Stimulated activated CD4-positive, alpha-beta T cell treated with anti-CD3 and anti-CD28 coated beads, Interleukin-1b, Interleukin-23, amount 100 ng/mL, for 24 hours (primary cell): Measurements from ENCODE around the gene RCBTB2.
A peak's percentile ranks its signal among the peaks of the same experiment; 100 is the strongest.

ENCODE experiments used
- DNase-seq, 4 experiments: peaks; one replicate each; pipeline ENCODE4 v3.0.0-alpha.2; 2020; ENCODE audit warnings: low read depth in 4 of 4, low spot score in 1 of 4

The RCBTB2 gene

DNA sequence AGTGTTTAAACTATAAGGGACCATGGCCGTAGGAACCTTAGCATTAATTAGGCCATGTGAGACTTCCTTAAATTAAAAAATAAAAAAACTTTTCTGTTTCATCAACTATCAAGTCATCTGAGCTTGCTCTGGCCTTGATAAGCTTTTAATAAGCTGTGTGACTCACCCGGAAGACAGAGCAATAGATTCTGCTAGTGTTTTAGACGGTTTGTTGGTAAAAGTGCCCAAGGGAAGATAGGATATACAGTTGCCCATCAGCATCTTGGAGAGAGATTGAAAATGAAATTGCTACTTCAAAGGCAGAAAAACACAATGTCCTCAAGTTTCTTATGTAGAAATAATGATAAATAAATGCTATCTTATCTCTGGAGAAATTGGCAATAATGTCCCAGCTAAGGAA, 31.2 kb upstream of the RCBTB2 start:
- DNase-seq: no peak

DNA sequence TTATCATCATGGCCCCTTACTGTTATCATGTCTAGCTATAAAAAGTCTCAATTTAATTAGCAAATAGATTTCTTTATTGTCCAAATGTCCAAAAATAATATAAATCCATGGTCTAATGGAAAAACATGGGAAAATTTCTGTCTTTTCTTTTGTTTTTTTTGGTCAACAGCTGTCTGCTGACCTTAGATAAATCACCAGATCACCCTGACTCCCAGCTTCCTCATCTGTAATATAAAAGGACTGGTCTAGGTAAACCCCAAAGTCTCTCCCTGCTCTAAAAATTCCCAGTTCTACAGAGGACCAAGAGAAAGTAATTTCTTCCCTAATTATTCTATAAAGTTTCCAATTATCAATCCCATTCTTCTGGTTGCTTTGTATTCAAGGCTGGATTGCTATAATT, 30.7 kb upstream of the RCBTB2 start:
- no peak for DNase-seq

DNA sequence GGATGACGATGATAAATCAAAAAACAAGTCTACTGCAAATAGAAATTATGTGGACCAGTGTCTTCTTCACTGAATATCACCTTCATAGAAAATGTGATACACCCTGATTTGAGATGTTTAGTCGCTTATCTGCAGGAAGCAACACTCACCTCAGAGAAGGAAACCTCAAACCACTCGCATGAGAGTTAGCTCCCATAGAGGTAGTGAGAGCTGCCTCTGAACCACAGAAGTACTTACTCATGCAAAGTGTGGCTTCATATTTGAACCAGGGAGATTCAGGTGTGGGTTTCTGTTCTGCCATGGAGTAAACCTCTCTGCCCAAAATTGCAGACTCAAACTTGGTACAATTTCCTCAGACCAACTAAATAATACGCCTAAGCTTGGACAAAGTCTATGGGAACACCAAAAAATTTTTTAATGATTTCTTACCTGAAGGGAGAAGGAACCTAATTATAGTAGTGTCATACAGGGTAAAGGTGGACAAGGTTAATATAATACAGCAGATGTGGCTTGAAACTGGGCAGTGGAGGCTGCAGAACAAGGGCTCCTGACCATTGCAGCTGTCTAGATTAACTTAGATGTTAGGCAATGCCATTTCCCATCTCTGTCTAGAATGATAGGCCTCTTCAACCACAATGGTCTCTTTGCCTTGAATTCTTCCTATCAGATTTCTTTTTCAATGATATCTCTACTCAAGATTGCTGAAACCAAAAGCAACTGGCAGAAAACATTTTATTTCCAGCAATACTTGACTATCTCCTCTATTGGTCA, 29.6 kb upstream of the RCBTB2 start:
- peak in 3 of 4 experiments; percentile 16 to 42 (median 38) for DNase-seq

DNA sequence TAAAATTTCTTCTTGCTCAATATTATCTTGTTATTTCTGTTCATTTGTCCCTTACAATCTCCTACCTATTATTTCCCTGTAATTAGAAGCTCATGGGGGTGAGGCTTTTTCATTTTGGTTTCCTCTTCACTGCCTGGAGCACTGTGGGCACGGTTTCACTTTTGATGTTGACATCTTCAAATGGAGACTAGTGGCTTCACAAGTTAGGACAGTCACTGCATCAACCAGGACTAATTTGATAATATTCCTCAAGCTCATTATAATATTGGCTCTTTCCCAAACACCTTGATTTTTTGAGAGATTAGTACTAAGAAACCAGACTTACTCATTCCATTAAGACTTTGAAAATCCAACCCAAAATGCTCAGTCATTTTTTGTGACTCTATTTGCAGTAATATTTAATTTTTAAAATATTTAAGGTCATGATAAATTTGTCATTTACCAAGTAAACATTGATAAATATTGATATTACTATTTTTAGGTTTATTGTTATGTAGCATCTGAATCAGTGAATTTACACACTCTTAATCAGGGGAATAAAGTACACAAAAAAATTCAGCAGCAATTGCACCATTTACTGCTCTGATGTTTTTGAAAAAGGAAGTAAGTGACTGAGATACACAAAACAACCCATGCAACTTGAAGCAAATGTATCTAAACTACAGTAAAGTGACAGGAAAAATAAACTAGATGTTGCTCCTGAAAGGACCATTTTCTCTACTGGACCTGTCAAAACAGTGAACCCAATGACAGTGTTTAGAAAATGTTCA, 28.8 kb upstream of the RCBTB2 start:
- DNase-seq: no peak

DNA sequence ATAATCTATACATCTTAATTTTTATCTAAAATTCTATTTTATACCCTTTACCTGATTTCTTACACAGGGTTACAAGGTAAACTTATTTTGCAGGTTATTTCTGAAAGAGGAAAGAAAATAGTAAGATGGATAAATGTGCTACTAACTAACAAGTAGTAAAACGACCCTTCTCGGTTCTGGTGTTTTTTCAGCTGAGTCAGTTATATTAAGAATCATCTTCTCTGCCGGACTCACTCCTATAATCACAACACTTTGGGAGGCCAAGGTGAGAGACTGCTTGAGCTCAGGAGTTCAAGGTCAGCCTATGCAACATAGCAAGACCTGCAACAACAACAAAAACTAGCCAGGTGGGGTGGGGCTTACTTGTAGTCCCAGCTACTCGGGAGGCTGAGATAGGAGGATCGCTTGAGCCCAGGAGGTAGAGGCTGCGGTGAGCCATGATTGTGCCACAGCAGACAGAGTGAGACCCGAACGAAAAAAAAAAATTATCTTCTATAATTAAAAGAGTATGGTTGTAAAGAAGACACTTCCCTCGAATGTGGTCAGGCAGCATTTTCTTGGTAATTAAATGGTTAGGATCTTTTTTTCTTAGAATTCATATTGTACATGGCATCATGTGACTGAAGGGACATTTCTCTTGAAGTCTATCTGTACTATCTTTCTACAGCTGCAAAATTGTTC, 27.9 kb upstream of the RCBTB2 start:
- no peak for DNase-seq

DNA sequence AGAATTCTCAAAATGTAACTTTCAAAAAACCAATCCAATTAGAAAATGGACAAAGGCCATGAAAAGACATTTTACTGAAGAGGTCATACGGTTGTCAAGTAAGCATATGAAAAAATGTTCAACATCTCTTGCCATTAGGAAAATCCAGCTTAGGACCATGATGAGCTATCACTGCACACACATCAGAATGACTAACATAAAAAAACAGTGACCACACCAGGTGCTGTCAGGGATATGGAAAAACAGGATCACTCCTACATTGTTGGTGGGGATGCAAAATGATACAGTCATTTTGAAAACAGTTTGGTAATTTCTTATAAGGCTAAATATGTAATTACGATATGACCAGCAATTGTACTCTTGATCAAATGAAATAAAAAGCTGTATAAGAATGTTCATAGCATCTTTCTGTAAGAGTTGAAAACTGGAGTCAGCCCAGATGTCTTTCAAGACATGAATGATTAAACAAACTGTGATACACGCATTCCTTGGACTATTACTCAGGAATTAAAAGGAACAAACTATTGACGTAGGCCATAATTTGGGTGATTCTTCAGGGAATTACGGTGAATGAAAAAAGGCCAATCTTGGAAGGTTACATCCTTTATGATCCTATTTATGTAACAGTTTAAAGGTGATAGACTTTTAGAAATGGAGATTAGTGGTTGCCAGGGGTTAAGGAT, 26.9 kb upstream of the RCBTB2 start:
- no peak for DNase-seq

DNA sequence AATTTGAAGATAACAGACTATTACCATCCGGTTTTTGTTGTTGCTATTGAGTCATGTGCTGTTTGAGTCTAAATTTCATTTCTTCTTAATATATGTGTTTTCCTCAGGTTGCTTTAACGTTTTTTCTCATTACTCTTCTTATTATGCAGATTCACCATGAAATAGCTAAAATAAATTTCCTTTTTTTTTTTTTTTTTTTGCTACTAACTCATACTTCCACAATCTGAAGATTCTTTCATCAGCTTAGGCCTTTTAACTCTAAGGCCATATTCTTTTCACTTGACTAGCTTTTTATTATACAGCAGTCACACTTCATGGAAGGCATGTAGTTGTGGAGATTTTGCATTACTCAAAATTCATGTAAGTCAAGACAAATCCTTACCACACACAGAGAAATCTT, 23.9 kb upstream of the RCBTB2 start:
- no peak for DNase-seq

DNA sequence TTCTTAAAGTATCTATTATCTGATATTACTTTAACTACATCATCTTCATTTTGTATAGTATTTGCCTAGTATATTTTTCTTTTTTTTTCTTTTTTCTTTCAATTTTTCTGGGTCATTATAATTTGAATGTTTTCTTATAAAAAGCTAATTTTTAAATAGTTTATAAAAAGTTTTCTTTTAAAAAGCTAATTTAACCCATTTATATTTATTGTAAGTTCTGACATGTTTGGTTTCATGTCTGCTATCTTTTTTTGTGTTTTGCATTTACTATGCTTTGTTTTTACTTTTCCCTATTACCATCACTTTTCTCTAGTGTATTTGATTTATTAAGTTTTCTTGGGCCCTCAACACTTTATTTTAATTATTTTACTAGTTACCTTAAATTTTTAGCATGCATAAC, 22.6 kb upstream of the RCBTB2 start:
- no peak for DNase-seq

DNA sequence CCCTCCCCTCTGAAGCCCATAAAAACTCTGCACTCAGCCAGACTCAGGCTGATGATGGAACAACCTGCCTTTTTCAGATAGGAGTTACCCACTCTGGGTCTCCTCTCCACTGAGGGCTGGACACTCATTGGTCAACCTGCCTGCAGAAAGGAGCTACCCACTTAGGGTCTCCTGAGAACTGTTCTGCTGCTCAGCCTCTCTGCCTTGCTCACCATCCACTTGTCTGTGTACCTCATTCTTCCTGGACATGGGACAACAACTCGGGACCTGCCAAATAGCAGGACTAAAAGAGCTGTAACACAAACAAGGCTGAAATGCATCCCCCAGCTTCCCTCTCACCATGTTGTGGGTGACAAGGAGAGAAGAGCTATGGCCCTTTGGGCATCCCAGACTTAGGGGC, 18.4 kb upstream of the RCBTB2 start:
- no peak for DNase-seq

DNA sequence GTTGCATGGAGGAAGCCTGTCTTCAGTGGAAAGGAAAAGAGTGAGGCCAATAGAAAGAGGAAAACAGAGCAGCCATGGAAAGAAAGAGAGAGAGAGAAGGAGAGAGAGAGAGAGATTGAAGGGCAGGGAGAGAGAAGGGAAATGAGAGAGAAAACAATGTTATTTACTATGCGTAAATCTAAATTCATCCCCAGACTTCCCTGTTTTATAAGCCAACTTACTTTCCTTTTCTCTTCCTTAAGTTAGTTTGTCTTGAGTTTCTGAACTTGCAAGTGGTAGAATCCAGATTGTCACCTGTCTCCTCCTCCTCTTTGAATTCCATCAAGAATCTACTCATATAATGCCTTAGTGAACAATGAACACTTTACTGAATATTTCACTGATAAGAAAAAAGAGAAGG, 16.8 kb upstream of the RCBTB2 start:
- no peak for DNase-seq

DNA sequence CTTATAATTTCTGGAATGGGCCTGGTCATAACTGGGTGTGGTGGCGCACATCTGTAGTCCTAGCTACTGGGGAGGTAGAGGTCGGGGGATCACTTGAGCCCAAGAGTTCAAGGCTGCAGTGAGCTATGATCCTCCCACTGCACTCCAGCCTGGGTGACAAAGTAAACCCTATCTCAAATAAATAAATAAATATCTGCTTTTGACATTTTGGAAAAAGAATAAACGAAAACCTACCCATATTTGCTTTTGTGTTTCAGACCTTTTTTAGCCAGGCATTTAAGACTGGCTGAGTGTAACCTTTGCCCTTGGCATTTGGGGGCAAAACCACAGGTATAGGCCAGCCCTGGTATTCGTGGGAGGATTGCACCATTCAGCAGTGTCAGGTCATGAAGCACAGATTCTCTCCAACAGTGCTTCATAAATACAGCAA, 14.8 kb upstream of the RCBTB2 start:
- DNase-seq: no peak

DNA sequence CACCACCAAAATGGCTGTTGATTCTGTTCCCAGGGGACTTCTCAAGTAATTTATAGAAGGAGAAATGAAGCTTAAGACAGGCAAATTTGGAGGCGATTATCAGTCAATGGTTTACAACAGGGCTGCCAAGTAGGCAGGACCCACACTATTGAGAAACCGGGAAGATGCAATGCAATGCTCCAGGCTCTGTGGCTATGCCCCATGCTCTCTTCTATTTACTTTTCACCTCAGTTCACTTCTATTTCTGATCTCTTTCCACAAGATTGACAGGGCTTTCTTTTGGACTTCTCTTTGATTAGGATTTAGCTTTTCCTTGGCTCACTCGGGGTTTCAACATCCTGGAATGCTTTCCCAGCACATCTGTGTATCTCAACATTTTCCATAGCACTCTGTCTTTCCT, 12.7 kb upstream of the RCBTB2 start:
- DNase-seq: no peak

DNA sequence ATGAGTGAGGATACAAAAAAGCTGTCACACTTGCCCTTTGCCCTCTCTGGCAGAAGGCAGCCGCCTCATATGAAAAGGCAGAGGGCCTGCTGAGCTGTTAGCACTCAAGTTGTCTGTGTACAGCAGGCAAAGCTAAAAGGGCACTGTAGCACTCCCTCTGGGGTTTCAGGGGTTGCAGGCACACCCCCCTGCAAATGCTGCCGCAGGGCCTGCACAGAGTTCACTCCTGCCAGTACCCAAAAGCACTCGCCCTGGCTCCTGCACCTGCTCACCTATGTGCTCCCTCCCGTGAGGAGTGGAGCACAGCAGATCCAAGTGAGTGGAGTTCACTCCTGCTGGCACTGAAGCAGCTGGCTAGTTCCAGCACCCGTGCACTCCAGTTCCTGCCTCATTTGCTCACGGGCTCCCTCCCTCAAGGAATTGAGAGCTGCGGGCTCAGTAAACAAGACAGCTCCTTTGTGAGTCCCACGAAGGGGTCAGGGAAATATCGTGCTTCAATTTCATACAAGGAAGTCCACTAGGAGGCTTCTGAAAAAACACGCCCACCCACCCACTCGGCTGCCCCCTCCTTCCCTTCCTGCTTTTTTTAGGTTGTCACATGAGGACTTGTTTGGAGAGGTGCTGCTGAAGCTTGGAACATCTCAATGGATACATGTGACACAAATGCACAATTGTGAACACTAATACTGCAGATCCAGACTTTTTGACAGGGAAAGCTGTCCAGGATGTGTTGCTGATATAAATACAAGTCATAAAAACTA, 9.9 kb upstream of the RCBTB2 start:
- no peak for DNase-seq

DNA sequence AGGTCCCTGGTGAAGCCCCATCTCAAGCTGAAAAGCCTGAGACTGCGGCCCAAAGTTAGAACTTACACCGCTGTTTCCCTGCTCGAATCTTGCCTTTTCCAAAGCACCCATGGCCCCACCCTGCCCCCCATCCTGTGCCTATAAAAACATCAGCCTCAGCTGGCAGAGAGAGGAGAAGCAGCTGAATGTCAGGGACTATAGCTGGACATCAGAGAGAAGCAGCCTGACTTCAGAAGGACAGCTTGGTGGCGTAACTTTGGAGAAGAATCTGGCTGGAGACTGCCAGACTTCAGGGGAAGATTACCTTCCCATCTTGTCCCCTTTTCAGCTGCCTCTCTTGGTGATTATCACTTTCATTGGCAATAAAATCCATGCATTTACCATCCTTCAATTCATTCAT, 9.3 kb upstream of the RCBTB2 start:
- DNase-seq: no peak

DNA sequence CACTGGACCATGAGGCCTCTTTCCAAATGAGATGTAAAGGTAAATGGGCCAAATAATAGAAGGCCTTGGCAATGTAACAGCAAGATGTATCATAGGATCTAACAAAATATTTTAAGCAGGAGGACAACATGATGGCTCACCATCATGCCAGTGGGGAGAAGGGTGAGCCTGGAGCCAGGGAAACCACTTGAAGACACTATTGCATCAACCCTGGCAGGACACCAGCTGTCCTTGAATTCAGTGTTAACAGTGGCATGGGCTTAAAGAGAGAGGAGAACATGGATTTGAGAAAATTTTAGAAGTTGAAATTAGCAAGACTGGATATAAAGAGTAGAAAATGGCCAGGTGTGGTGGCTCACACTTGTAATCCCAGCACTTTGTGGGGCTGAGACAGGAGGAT, 6.7 kb upstream of the RCBTB2 start:
- DNase-seq: no peak

DNA sequence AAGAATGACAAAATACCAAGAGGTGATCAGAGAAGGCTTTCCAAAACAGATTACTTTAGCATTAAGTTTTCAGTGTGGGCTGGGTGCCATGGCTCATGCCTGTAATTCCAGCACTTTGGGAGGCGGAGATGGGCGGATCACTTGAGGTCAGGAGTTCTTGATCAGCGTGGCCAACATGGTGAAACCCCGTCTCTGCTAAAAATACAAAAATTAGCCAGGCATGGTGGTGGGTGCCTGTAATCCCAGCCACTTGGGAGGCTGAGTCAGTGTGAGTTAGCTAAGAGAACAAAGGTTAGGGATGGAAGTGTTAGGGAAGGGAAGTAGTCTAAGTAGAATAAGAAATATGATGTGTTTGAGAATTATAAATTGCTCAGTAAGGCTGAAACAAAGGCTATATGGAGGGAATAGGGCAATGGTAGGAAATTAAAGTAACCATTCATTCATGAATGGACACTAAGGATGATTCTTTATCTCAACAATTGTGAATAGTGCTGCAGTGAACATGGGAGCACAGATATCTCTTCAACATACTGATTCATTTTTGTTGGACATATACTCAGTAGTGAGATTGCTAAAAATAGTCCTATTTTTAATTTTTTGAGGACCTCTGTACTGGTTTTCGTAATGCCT, 3.9 kb upstream of the RCBTB2 start:
- DNase-seq: no peak

DNA sequence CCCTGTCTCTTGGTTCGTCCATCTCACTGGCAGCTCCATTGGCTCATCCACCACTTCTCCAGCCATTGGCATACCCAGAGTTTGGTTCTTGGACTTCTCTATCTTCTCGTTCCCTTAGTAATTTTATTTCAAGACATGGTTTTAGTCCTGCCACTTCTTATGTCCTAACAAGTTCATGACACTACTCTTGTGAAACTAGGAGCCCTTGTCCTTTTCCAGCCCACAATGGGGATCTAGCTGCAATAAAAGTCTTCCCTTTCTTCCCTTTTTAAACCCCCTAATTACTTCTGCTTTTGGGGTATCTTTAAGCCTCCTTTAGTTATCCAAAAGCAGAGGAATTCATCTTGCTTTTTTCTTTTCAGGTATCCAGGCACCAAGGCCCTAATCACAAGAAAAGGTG, 2.9 kb upstream of the RCBTB2 start:
- DNase-seq: no peak

DNA sequence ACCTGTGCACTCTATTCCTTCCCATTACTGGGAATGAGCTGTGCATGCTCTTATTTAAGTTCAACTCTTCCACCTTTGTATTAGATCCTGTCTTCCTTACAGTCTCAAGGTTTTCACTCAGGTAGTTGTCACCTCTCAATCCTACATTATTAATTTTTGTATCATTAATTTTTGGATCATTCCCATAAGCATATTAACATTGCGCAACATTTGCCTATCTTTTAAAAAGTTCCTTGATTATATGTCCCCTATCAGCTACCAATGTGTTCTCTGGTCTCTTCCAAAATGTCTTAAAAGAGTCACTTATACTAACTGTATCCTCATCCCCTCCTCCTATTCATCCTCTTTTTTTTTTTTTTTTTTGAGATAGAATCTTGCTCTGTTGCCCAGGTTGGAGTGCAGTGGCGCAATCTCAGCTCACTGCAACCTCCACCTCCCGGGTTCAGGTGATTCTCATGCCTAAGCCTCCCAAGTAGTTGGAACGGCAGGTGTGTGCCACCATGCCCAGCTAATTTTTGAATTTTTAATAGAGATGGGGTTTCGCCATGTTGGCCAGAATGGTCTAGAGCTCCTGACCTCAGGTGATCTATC, 2.1 kb upstream of the RCBTB2 start:
- DNase-seq: no peak

DNA sequence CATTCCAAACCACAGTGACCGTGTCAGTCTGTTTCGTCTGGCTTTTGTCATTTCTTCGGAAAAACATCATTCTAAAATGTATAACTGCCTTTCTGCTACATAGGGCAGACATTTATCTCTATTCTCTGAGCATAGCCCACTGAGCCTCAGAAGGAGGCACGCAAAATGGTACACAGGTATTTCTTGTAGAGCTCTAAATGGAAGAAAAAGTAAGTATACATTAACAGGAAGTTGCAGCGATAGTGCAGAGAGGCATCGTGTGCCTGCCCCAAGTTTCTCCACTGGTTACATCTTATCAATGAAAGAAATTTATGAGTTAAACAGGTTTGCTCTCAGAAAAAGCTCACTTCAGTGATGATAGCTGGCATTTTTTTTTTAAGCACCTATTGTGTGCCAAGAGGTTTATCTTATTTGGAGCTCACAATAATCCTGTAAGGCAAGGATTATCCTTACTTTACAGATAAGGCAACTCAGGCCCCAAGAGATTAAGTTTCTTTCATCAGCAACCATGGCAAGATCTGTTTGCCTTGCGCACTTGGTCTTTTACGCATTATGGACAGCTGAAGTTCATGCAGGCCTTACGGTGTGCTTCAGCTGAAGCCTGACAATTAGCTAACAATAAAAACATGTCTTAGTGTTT, 1.2 kb upstream of the RCBTB2 start:
- DNase-seq: no peak

DNA sequence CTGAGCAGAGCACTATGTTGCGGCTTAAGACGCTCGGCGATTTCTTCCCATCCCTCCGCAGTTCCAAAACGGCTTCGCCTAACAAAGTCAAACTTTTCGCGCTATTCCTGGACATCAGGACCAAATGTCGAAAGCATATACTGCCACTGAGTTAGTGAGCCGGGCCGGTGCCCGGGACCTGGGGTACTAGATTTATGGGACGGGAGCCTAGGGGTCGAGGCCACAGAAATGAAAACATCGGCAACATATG, 699 bp downstream of the RCBTB2 start:
- no peak for DNase-seq
